A549 (cell line): ENCODE data around the gene HOXB3. TPM values are rescaled to one million over a fixed set of nuclear protein-coding genes. Genes with fewer than 3 reads are reported as not detected.

Source experiments
- ATAC-seq, 2 experiments: fragments of 200-7000 bp in 1 of 2; fragments of >200 bp in 1 of 2; cut with Nextera tagmentation in 1 of 2; cut with Tn5 transposase in 1 of 2; 3 replicates each; pipeline versions ENCODE4 v1.8.0 to v1.9.1; 2018 to 2020; ENCODE audit warnings: mild to moderate bottlenecking in 1 of 2, moderate library complexity in 1 of 2
- CTCF ChIA-PET: fragments of 300-600 bp; sonication (Branson Sonifier 250); formaldehyde crosslinking; extraction: SDS; loops from one replicate; lab custom pipeline; 2021; ENCODE audit warnings: antibody characterized with exemption, inconsistent platforms; lab: Yijun Ruan, JAX
- POLR2A ChIA-PET: fragments of 350-600 bp; formaldehyde crosslinking; extraction: SDS; loops from one replicate; lab custom pipeline; 2021; ENCODE audit warnings: antibody characterized with exemption, inconsistent platforms; lab: Yijun Ruan, JAX
- DNase-seq, 2 experiments: peaks; one replicate each; pipeline versions ENCODE4 v3.0.0 to v3.0.0-alpha.2; 2011 to 2016; ENCODE audit warnings: low read depth in 1 of 2, low spot score in 1 of 2
- FAIRE-seq: peaks from 2 replicates; lab custom pipeline; 2011; peaks lifted over from hg19 to GRCh38; lab: Jason Lieb, UNC
- H3K27ac ChIP-seq, 2 experiments: fragments of >200 bp; sonication (Bioruptor Twin); formaldehyde crosslinking; 3 replicates each; pipeline ENCODE4 v1.5.1; 2016 to 2017
- H3K4me1 ChIP-seq: fragments of >200 bp; sonication (Bioruptor Twin); formaldehyde crosslinking; 3 replicates; pipeline ENCODE4 v1.6.1; 2016
- H3K4me2 ChIP-seq: fragments of >200 bp; sonication (Bioruptor Twin); formaldehyde crosslinking; 3 replicates; pipeline ENCODE4 v1.6.1; 2016
- H3K4me3 ChIP-seq: fragments of >200 bp; sonication (Bioruptor Twin); formaldehyde crosslinking; 3 replicates; pipeline ENCODE4 v1.5.1; 2016
- H3K9me3 ChIP-seq: fragments of >200 bp; sonication (Bioruptor Twin); formaldehyde crosslinking; 3 replicates; pipeline ENCODE4 v1.6.1; 2016
- EHF ChIP-seq: fragments of 250-450 bp; sonication (Bioruptor Pico); IDR thresholded peaks from 2 replicates; pipeline ENCODE4 v1.5.0; 2020; ENCODE audit warnings: mild to moderate bottlenecking
- FOSB ChIP-seq: fragments of 250-450 bp; sonication (Bioruptor Pico); IDR thresholded peaks from 2 replicates; pipeline ENCODE4 v1.5.0; 2020; ENCODE audit warnings: mild to moderate bottlenecking, moderate library complexity
- HOXA7 ChIP-seq: fragments of 250-450 bp; sonication (Bioruptor Pico); IDR thresholded peaks from 2 replicates; pipeline ENCODE4 v1.5.0; 2020; ENCODE audit warnings: mild to moderate bottlenecking, moderate library complexity
- HOXB13 ChIP-seq: fragments of 250-450 bp; sonication (Bioruptor Pico); IDR thresholded peaks from 2 replicates; pipeline ENCODE4 v1.5.0; 2020; ENCODE audit warnings: low read depth, mild to moderate bottlenecking, moderate library complexity
- JUNB ChIP-seq: fragments of >200 bp; sonication (Bioruptor Twin); formaldehyde crosslinking; IDR thresholded peaks from 2 replicates; pipeline ENCODE4 v1.6.1; 2016
- MAZ ChIP-seq: fragments of 150-350 bp; IDR thresholded peaks from 2 replicates; pipeline ENCODE4 v1.6.1; 2014; ENCODE audit warnings: antibody characterized with exemption, low read depth, low read length, borderline replicate concordance
- NFE2L2 ChIP-seq: fragments of 150-350 bp; conservative IDR thresholded peaks from 2 replicates; pipeline ENCODE4 v1.6.1; 2014; ENCODE audit warnings: low read length
- POLR2AphosphoS2 ChIP-seq: conservative IDR thresholded peaks from 2 replicates; pipeline ENCODE4 v1.6.1; 2012; ENCODE audit warnings: low read length, improper control_type of control experiment, inconsistent platforms
- SMC3 ChIP-seq: fragments of >200 bp; sonication (Bioruptor Twin); formaldehyde crosslinking; IDR thresholded peaks from 3 replicates; pipeline ENCODE4 v1.6.1; 2018; ENCODE audit warnings: inconsistent platforms
- TFCP2L1 ChIP-seq: fragments of 250-450 bp; sonication (Bioruptor Pico); IDR thresholded peaks from 2 replicates; pipeline ENCODE4 v1.5.0; 2021; ENCODE audit warnings: mild to moderate bottlenecking
- ZC3H11A ChIP-seq: fragments of 450-650 bp; IDR thresholded peaks from 2 replicates; pipeline ENCODE4 v1.6.1; 2014; ENCODE audit warnings: antibody characterized with exemption, mild to moderate bottlenecking
- ZFP36 ChIP-seq: fragments of 450-650 bp; IDR thresholded peaks from 2 replicates; pipeline ENCODE4 v1.6.1; 2014; ENCODE audit warnings: borderline replicate concordance; ENCODE audit not compliant: partially characterized antibody
- ZSCAN20 ChIP-seq: fragments of 250-450 bp; sonication (Bioruptor Pico); IDR thresholded peaks from 2 replicates; pipeline ENCODE4 v1.8.0; 2022; ENCODE audit warnings: mild to moderate bottlenecking, moderate library complexity
- WGBS: methylation state at CpG from one replicate; pipeline ENCODE4 v1.1.6; 2017; ENCODE audit errors: missing lambda C conversion rate; 5-methylcytosine and 5-hydroxymethylcytosine counted together
- polyA plus RNA-seq, 4 experiments: library from polyadenylated mRNA; depleted of rRNA in 3 of 4; stranded (reverse); fragments of >200 nt; fragmentation: RNase III in 1 of 4; extraction: RNeasy Plus Mini Kit Qiagen cat#74134 plus additional on column Dnase treatment in 1 of 4; gene quantifications; 2 replicates in 3 of 4; 3 replicates in 1 of 4; pipeline ENCODE4 v1.2.3, GENCODE V29; 2011 to 2017
- TF ChIP-seq, protein P1 (sequence below): IDR thresholded peaks from 2 replicates; pipeline ENCODE4 v1.6.1; 2012
- TF ChIP-seq, protein P2 (sequence below): fragments of 200-600 bp; sonication (generic); IDR thresholded peaks from 2 replicates; pipeline ENCODE4 v1.6.1; 2016; ENCODE audit warnings: antibody characterized with exemption, mild to moderate bottlenecking, moderate library complexity
- TF ChIP-seq, protein P3 (sequence below): fragments of 450-650 bp; IDR thresholded peaks from 2 replicates; pipeline ENCODE4 v1.6.1; 2014; ENCODE audit warnings: antibody characterized with exemption

HOXB3 gene
- polyA plus RNA-seq, 2 of the 4 experiments (the other 2 are of a cell fraction) = 8.6 to 17.0 TPM

DNA sequence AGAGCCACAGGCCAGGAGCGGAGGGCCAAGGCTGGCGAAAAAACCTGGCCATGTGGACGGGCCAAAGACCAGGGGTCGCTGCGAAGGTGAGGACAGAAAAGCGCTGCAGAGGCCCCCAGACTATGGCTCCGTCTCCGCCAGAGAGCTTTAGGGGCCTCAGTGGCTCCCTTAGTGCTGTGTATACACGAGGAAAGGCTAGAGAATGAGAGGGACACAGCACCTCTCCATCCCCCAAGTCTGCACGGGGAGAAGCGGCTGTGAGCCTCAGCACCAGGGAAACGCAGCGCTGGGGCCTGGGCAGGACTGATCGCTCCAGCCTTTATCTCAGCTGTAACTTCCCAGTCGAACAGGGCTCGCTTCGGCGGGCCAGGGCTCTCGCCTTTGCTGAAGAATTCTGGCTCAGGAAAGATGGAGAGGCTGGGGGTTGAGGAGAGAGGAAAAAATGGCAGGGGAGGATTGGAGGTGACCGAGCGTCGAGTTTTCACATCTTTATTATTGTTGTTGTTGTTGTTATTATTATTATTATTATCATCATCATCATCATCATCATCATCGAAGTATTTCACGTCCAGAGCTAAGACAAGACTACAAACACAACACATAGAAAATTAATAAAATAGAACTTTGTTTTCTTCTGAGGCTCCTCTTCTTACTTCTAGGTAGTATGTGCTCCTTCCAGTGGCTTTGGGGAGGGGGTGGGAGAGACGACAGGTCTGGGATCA is 5.4 kb upstream of the HOXB3 start:
- FAIRE-seq (no peak), ATAC-seq (no peak), DNase-seq (no peak)
- Histone ChIP-seq H3K4me1 (peaks cover 17% of the 10 kb centered on the region), H3K4me3 (no peak overlapping the region), H3K27ac (no peak overlapping the region), H3K9me3 (no peaks in the 10 kb centered on the region), H3K4me2 (no peak overlapping the region)
- TF ChIP-seq TFCP2L1 (no peak), EHF (CRISPR knock-in tag) (no peak), JUNB (no peak), ZSCAN20 (CRISPR knock-in tag) (no peak)
- TF ChIP-seq, protein P1, sequence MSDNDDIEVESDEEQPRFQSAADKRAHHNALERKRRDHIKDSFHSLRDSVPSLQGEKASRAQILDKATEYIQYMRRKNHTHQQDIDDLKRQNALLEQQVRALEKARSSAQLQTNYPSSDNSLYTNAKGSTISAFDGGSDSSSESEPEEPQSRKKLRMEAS = no peak
- 89% methylated on average over 25 of the region's 25 CpGs for WGBS
- ChIA-PET POLR2A (interaction anchor here (1.4 kb wide), 1 partner anchor 9 kb away, joined by 3 read pairs; no protein-coding TSS in a partner anchor), CTCF (interaction anchor here (0.7 to 5.9 kb wide), 13 partner anchors 13 to 569 kb away, joined by 3 to 64 read pairs (median 7); no protein-coding TSS in a partner anchor)

DNA sequence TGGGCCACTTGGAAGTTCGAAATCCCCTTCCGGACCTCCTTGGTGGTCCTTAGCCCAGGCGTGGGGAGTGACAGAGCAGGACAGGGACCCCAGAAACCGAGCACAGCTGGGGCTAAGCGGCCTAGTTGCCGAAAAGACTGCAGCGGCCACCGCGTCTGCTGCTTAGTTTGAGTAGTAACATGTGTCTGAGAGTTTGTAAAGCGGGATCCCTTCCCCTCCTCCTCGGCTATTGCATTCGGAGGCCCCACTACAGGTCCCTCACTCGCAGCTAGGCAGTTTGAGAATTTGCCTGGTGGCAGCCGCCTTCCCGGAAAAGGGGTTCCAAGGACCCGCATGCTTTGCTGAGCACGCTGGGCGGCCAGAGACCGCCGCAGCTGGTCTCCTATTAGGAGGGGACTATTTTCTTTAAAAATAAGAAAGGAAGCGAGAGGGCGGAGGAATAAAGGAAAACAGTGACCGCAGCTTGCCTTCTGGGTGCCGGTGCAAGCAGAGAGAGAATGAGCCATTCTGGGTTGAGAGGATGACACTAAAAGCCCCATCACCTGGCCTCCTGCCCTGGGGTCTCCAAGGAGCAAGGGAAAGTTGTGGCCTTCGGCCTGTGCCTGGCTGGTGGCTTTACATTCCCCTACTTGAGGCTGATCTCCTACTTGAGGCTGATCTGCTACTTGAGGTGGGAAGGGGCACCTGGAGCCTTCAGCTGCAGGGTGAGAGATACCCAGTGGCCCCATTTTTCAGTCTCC is 4.7 kb upstream of the HOXB3 start:
- 92% methylated on average over 25 of the region's 25 CpGs for WGBS
- ATAC-seq = no peak
- peaks cover 10% of the 10 kb centered on the region for H3K4me1 ChIP-seq
- FAIRE-seq = no peak
- DNase-seq = no peak
- peak overlapping the region; percentile 64 for H3K4me2 ChIP-seq
- TF ChIP-seq, protein P2, sequence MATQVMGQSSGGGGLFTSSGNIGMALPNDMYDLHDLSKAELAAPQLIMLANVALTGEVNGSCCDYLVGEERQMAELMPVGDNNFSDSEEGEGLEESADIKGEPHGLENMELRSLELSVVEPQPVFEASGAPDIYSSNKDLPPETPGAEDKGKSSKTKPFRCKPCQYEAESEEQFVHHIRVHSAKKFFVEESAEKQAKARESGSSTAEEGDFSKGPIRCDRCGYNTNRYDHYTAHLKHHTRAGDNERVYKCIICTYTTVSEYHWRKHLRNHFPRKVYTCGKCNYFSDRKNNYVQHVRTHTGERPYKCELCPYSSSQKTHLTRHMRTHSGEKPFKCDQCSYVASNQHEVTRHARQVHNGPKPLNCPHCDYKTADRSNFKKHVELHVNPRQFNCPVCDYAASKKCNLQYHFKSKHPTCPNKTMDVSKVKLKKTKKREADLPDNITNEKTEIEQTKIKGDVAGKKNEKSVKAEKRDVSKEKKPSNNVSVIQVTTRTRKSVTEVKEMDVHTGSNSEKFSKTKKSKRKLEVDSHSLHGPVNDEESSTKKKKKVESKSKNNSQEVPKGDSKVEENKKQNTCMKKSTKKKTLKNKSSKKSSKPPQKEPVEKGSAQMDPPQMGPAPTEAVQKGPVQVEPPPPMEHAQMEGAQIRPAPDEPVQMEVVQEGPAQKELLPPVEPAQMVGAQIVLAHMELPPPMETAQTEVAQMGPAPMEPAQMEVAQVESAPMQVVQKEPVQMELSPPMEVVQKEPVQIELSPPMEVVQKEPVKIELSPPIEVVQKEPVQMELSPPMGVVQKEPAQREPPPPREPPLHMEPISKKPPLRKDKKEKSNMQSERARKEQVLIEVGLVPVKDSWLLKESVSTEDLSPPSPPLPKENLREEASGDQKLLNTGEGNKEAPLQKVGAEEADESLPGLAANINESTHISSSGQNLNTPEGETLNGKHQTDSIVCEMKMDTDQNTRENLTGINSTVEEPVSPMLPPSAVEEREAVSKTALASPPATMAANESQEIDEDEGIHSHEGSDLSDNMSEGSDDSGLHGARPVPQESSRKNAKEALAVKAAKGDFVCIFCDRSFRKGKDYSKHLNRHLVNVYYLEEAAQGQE = no peak
- no peak for TF ChIP-seq ZC3H11A
- TF ChIP-seq POLR2AphosphoS2 = no peak
- TF ChIP-seq, protein P3, sequence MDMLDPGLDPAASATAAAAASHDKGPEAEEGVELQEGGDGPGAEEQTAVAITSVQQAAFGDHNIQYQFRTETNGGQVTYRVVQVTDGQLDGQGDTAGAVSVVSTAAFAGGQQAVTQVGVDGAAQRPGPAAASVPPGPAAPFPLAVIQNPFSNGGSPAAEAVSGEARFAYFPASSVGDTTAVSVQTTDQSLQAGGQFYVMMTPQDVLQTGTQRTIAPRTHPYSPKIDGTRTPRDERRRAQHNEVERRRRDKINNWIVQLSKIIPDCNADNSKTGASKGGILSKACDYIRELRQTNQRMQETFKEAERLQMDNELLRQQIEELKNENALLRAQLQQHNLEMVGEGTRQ = no peak
- TF ChIP-seq HOXA7 = no peak
- TF ChIP-seq ZFP36 = no peak
- no peak for TF ChIP-seq SMC3
- TF ChIP-seq MAZ = no peak
- TF ChIP-seq ZSCAN20 (CRISPR knock-in tag) = no peak
- no peak for TF ChIP-seq FOSB
- no peak for TF ChIP-seq HOXB13
- TF ChIP-seq, protein P1 = no peak
- no peak for TF ChIP-seq NFE2L2
- H3K4me3 ChIP-seq = no peak overlapping the region
- peak overlapping the region in 1 of 2 experiments; percentile 60; a peak in 3 of 6 replicates for H3K27ac ChIP-seq
- POLR2A ChIA-PET = no interaction called here
- no peaks in the 10 kb centered on the region for H3K9me3 ChIP-seq
- CTCF ChIA-PET = interaction anchor here (0.6 to 5.9 kb wide), 34 partner anchors 11 to 568 kb away, joined by 3 to 64 read pairs (median 4); no protein-coding TSS in a partner anchor
